ENCODE data around the gene GCNA.

DNA sequence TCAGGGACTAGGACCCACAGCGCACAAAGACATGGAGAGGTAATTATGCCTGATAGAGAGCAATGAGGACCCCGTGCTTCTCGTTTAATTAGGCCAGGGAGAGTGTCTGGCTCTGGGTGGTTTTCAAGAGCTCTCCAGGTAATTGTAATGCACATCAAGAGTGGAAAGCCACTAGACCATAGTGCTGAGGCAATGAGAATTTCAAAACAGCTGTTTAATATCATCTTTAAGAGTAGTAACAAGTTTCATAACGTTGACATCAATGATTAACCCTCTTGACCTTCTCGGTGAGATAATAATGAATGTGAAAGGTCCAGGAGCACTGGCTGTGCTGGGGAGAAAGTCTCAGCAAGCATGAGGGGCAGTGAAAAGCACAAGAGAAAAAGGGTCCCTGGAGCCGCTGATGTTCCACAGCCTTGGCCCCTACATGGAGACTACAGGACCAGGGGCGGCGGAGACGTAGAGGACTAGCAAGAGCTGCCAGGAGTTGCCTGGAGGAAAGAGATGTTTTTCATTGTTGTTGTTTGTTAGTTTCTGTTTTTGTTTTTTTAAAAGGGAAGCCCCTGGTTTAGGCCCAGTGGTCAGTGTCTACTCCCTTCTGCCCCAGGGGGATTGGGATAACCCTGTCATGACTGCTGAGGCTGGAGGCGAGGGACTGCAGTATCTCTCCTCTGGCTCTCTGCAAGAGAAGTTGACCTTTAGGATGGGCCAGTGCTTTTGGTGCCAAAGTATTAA is 54.9 kb downstream of the GCNA start:
- TF ChIP-seq, protein P1, sequence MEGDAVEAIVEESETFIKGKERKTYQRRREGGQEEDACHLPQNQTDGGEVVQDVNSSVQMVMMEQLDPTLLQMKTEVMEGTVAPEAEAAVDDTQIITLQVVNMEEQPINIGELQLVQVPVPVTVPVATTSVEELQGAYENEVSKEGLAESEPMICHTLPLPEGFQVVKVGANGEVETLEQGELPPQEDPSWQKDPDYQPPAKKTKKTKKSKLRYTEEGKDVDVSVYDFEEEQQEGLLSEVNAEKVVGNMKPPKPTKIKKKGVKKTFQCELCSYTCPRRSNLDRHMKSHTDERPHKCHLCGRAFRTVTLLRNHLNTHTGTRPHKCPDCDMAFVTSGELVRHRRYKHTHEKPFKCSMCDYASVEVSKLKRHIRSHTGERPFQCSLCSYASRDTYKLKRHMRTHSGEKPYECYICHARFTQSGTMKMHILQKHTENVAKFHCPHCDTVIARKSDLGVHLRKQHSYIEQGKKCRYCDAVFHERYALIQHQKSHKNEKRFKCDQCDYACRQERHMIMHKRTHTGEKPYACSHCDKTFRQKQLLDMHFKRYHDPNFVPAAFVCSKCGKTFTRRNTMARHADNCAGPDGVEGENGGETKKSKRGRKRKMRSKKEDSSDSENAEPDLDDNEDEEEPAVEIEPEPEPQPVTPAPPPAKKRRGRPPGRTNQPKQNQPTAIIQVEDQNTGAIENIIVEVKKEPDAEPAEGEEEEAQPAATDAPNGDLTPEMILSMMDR (IDR thresholded peaks at IDR 0.05) = no peak
- no peak for TF ChIP-seq POLR2A (IDR thresholded peaks at IDR 0.05)

Measured in heart left ventricle (tissue), 13 donors.